H1 (cell line): ENCODE results near the gene PEX16.

Experiments
- CEBPB ChIP-seq: IDR thresholded peaks from 2 replicates; pipeline ENCODE4 v1.6.1; 2012; ENCODE audit warnings: low read depth, low read length
- CTCF ChIP-seq, 3 experiments: IDR thresholded peaks; 1 replicate in 2 of 3; 2 replicates in 1 of 3; pipeline versions ENCODE4 v1.5.1 to v1.6.1; 2011; ENCODE audit warnings: low read length in 3 of 3, mild to moderate bottlenecking in 3 of 3, inconsistent platforms in 2 of 3, low read depth in 1 of 3, moderate library complexity in 1 of 3; ENCODE audit not compliant: insufficient read depth in 1 of 3; ENCODE audit errors: control extremely low read depth in 1 of 3
- EZH2 ChIP-seq: fragments of 200-600 bp; sonication (generic); IDR thresholded peaks from 2 replicates; pipeline ENCODE4 v1.7.1; 2012; ENCODE audit warnings: low read depth, mild to moderate bottlenecking, moderate library complexity, low read length, inconsistent platforms; ENCODE audit not compliant: severe bottlenecking
- GABPA ChIP-seq: IDR thresholded peaks from 2 replicates; pipeline ENCODE4 v1.6.1; 2011; ENCODE audit warnings: mild to moderate bottlenecking, low read length, moderate library complexity, borderline replicate concordance; ENCODE audit not compliant: insufficient read depth
- POLR2A ChIP-seq, 2 experiments: IDR thresholded peaks; 1 replicate in 1 of 2; 2 replicates in 1 of 2; pipeline ENCODE4 v1.6.1; 2011; ENCODE audit warnings: low read depth in 2 of 2, low read length in 2 of 2, mild to moderate bottlenecking in 2 of 2; ENCODE audit errors: control extremely low read depth in 1 of 2
- RFX5 ChIP-seq: IDR thresholded peaks from 2 replicates; pipeline ENCODE4 v1.6.1; 2011; ENCODE audit warnings: low read depth, low read length, improper control_type of control experiment, borderline replicate concordance
- SAP30 ChIP-seq: fragments of 300-600 bp; sonication (generic); IDR thresholded peaks from 2 replicates; pipeline ENCODE4 v1.7.1; 2012; ENCODE audit warnings: low read length, moderate library complexity, mild to moderate bottlenecking, inconsistent platforms; ENCODE audit not compliant: insufficient read depth, insufficient replicate concordance
- USF2 ChIP-seq: IDR thresholded peaks from 2 replicates; pipeline ENCODE4 v1.6.1; 2011; ENCODE audit warnings: low read length, improper control_type of control experiment
- TF ChIP-seq, protein P1 (sequence below): IDR thresholded peaks from 2 replicates; pipeline ENCODE4 v1.6.1; 2011; ENCODE audit warnings: low read depth, mild to moderate bottlenecking, low read length; ENCODE audit not compliant: insufficient read depth

DNA sequence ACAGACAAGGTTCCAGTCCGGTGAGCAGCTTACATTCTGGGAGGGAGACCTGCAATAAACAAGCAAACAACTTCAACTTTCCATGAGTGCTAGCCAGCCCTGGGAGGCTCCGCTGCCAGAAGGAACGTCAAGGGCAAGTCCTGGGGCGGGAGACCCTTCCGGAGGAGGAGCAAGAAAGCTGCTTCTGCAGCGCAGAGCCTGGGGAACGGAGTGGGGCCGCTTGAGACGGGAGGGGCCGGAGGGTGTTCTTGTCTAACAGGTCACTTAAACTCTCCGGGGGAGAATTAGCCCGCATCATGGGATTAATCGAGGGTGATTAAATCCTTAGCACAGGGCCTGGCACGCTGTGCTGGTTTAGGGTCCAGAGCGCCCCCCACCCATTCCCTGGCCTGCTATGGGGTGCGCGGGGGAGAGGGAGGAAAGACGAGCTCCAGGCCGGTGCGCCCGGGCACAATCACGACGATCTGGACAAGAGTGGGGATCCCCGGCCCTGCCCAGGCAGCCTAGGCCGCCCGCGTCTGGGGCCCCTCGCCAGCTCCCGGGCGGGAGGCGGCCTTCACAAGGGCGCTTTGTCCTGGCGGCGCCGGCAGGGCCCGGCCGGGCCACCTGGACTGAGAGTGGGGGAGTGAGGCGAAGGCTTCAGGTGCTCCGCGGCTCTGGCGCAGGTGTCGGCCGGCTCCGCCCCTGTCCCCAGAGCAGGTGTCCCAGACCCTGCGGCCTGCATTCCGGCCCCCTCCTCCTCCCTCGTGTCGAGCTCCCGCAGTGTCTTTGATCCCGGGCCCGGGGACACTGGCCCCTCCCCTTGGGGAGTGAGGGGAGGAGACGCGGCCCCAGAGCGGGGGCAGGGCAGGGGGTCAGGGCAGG, 4.1 kb upstream of the PEX16 start:
- TF ChIP-seq RFX5 (no peak), CEBPB (no peak), USF2 (no peak), SAP30 (no peak), EZH2 (no peak), CTCF (IDR thresholded peaks at IDR 0.05; ENCODE audit: control extremely low read depth in 1 of 3, insufficient read depth in 1 of 3, low read depth in 1 of 3, low read length in 3 of 3) (no peak; a peak in 1 of 4 replicates), POLR2A (IDR thresholded peaks at IDR 0.05; ENCODE audit: control extremely low read depth in 1 of 2, low read depth in 2 of 2, low read length in 2 of 2) (peak in 1 of 2 experiments; percentile 88; a peak in 2 of 3 replicates), GABPA (no peak; the same call in none of the 2 replicates)
- TF ChIP-seq, protein P1, sequence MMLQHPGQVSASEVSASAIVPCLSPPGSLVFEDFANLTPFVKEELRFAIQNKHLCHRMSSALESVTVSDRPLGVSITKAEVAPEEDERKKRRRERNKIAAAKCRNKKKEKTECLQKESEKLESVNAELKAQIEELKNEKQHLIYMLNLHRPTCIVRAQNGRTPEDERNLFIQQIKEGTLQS: no peak
